IMR-90 (cell line): Measurements from ENCODE around the gene ADAMTS6. TPM values are rescaled to one million over a fixed set of nuclear protein-coding genes. Genes with fewer than 3 reads are reported as not detected.

Experiments
- ATAC-seq: fragments of 200-7000 bp; cut with Tn5 transposase; 2 replicates; pipeline ENCODE4 v1.9.1; 2020; ENCODE audit warnings: low read depth, mild to moderate bottlenecking, moderate library complexity
- BruUV-seq: library from RNA; stranded (reverse); fragments of 400-500 nt; replicated peaks from 2 replicates; lab custom pipeline; 2021; lab: Mats Ljungman, UMichigan
- CTCF ChIA-PET: fragments of 300-600 bp; formaldehyde crosslinking; extraction: SDS; loops from one replicate; lab custom pipeline; 2021; ENCODE audit warnings: antibody characterized with exemption; lab: Yijun Ruan, JAX
- POLR2A ChIA-PET: fragments of 300-600 bp; sonication (Branson Sonifier 250); formaldehyde crosslinking; loops from one replicate; lab custom pipeline; 2022; ENCODE audit warnings: antibody characterized with exemption; ENCODE audit not compliant: unreplicated experiment; lab: Charles Lee
- DNase-seq: peaks from one replicate; pipeline ENCODE4 v3.0.0; 2013
- H2AFZ ChIP-seq: replicated peaks from 2 replicates; pipeline ENCODE3; 2013; ENCODE audit warnings: low read length, mild to moderate bottlenecking; ENCODE audit not compliant: poor library complexity
- H2AK5ac ChIP-seq: 2 replicates; pipeline ENCODE4 v1.6.1; 2013; ENCODE audit warnings: low read depth, low read length, inconsistent platforms
- H2AK9ac ChIP-seq: replicated peaks from 2 replicates; pipeline ENCODE3; 2013; ENCODE audit warnings: mild to moderate bottlenecking, low read depth, low read length, moderate library complexity; ENCODE audit not compliant: poor library complexity
- H2BK120ac ChIP-seq: 2 replicates; pipeline ENCODE4 v1.6.1; 2013; ENCODE audit warnings: low read depth, low read length, inconsistent platforms
- H2BK15ac ChIP-seq: 3 replicates; pipeline ENCODE4 v1.6.1; 2013; ENCODE audit warnings: low read depth, low read length, inconsistent platforms
- H2BK20ac ChIP-seq: 2 replicates; pipeline ENCODE4 v1.6.1; 2013; ENCODE audit warnings: low read depth, mild to moderate bottlenecking, inconsistent platforms, low read length, moderate library complexity
- H2BK5ac ChIP-seq: 2 replicates; pipeline ENCODE4 v1.6.1; 2013; ENCODE audit warnings: mild to moderate bottlenecking, low read depth, low read length, inconsistent platforms; ENCODE audit not compliant: poor library complexity, severe bottlenecking
- H3K14ac ChIP-seq: replicated peaks from 2 replicates; pipeline ENCODE4 v1.6.1; 2013; ENCODE audit warnings: low read depth, low read length, inconsistent platforms
- H3K18ac ChIP-seq: 2 replicates; pipeline ENCODE4 v1.6.1; 2013; ENCODE audit warnings: low read depth, low read length, control low read depth
- H3K23ac ChIP-seq: 2 replicates; pipeline ENCODE4 v1.6.1; 2013; ENCODE audit warnings: low read depth, low read length, inconsistent platforms
- H3K27ac ChIP-seq: 2 replicates; pipeline ENCODE4 v1.5.1; 2013; ENCODE audit warnings: mild to moderate bottlenecking, control low read depth, low read length; ENCODE audit not compliant: insufficient read depth
- H3K27me3 ChIP-seq: 2 replicates; pipeline ENCODE4 v1.6.1; 2013; ENCODE audit warnings: low read length; ENCODE audit not compliant: control insufficient read depth, insufficient read depth
- H3K36me3 ChIP-seq: 2 replicates; pipeline ENCODE4 v1.6.1; 2013; ENCODE audit warnings: low read length, mixed read lengths; ENCODE audit not compliant: control insufficient read depth, insufficient read depth
- H3K4ac ChIP-seq: 2 replicates; pipeline ENCODE4 v1.6.1; 2013; ENCODE audit warnings: low read depth, low read length, inconsistent platforms
- H3K4me1 ChIP-seq: 2 replicates; pipeline ENCODE4 v1.6.1; 2013; ENCODE audit warnings: low read length, mixed read lengths; ENCODE audit not compliant: control insufficient read depth, insufficient read depth
- H3K4me2 ChIP-seq: 2 replicates; pipeline ENCODE4 v1.6.1; 2013; ENCODE audit warnings: low read depth, mild to moderate bottlenecking, control low read depth, low read length, moderate library complexity
- H3K4me3 ChIP-seq: 2 replicates; pipeline ENCODE4 v1.5.1; 2013; ENCODE audit warnings: low read depth, mild to moderate bottlenecking, control low read depth, low read length, moderate library complexity; ENCODE audit not compliant: insufficient read depth
- H3K56ac ChIP-seq: 2 replicates; pipeline ENCODE4 v1.6.1; 2013; ENCODE audit warnings: low read length, inconsistent platforms; ENCODE audit not compliant: insufficient read depth; ENCODE audit errors: extremely low read depth
- H3K79me1 ChIP-seq, 2 experiments: 2 replicates each; pipeline ENCODE4 v1.6.1; 2013; ENCODE audit warnings: low read length in 2 of 2, inconsistent platforms in 1 of 2, low read depth in 1 of 2
- H3K9ac ChIP-seq: 2 replicates; pipeline ENCODE4 v1.6.1; 2013; ENCODE audit warnings: low read depth, low read length, control low read depth
- H3K9me1 ChIP-seq: 2 replicates; pipeline ENCODE4 v1.6.1; 2013; ENCODE audit warnings: low read length, inconsistent platforms; ENCODE audit not compliant: insufficient read depth
- H3K9me3 ChIP-seq: 2 replicates; pipeline ENCODE4 v1.6.1; 2013; ENCODE audit warnings: low read length; ENCODE audit not compliant: control insufficient read depth, insufficient read depth
- H4K20me1 ChIP-seq: 2 replicates; pipeline ENCODE4 v1.6.1; 2013; ENCODE audit warnings: low read length, inconsistent platforms; ENCODE audit not compliant: insufficient read depth
- H4K5ac ChIP-seq: 2 replicates; pipeline ENCODE4 v1.6.1; 2013; ENCODE audit warnings: mild to moderate bottlenecking, low read depth, low read length, control low read depth
- H4K8ac ChIP-seq, 2 experiments: 2 replicates each; pipeline ENCODE4 v1.6.1; 2013; ENCODE audit warnings: low read depth in 2 of 2, low read length in 2 of 2, control low read depth in 1 of 2, inconsistent platforms in 1 of 2
- H4K91ac ChIP-seq: 2 replicates; pipeline ENCODE4 v1.6.1; 2013; ENCODE audit warnings: low read depth, low read length, inconsistent platforms; ENCODE audit not compliant: insufficient read depth
- BHLHE40 ChIP-seq: fragments of 150-350 bp; IDR thresholded peaks from 2 replicates; pipeline ENCODE4 v1.6.1; 2016; ENCODE audit warnings: mild to moderate bottlenecking, low read depth, low read length
- CEBPB ChIP-seq: IDR thresholded peaks from 2 replicates; pipeline ENCODE4 v1.6.1; 2012; ENCODE audit warnings: low read depth, low read length, improper control_type of control experiment
- CHD1 ChIP-seq: IDR thresholded peaks from 2 replicates; pipeline ENCODE4 v1.6.1; 2012; ENCODE audit warnings: low read depth, low read length, improper control_type of control experiment
- FOS ChIP-seq: fragments of 150-350 bp; IDR thresholded peaks from 2 replicates; pipeline ENCODE4 v1.6.1; 2016; ENCODE audit warnings: low read depth, low read length
- MAFK ChIP-seq: IDR thresholded peaks from 2 replicates; pipeline ENCODE4 v1.6.1; 2012; ENCODE audit warnings: low read depth, low read length, improper control_type of control experiment
- MAZ ChIP-seq: IDR thresholded peaks from 2 replicates; pipeline ENCODE4 v1.6.1; 2012; ENCODE audit warnings: low read depth, mild to moderate bottlenecking, low read length, improper control_type of control experiment, moderate library complexity, borderline replicate concordance
- MXI1 ChIP-seq: IDR thresholded peaks from 2 replicates; pipeline ENCODE4 v1.6.1; 2012; ENCODE audit warnings: low read depth, mild to moderate bottlenecking, low read length, moderate library complexity, borderline replicate concordance
- NFE2L2 ChIP-seq: fragments of 150-350 bp; IDR thresholded peaks from 2 replicates; pipeline ENCODE4 v1.6.1; 2016; ENCODE audit warnings: low read depth, mild to moderate bottlenecking, low read length
- POLR2A ChIP-seq: IDR thresholded peaks from 2 replicates; pipeline ENCODE4 v1.6.1; 2012; ENCODE audit warnings: mild to moderate bottlenecking, low read depth, low read length
- RAD21 ChIP-seq: IDR thresholded peaks from 2 replicates; pipeline ENCODE4 v1.6.1; 2012; ENCODE audit warnings: low read length, improper control_type of control experiment
- RCOR1 ChIP-seq: IDR thresholded peaks from 2 replicates; pipeline ENCODE4 v1.6.1; 2012; ENCODE audit warnings: mild to moderate bottlenecking, low read length, improper control_type of control experiment; ENCODE audit not compliant: insufficient replicate concordance
- RFX5 ChIP-seq: IDR thresholded peaks from 2 replicates; pipeline ENCODE4 v1.8.0; 2012; ENCODE audit warnings: low read depth, mild to moderate bottlenecking, low read length, moderate library complexity
- SMC3 ChIP-seq: fragments of 150-350 bp; IDR thresholded peaks from 2 replicates; pipeline ENCODE4 v1.6.1; 2016; ENCODE audit warnings: low read depth, mild to moderate bottlenecking, antibody characterized with exemption, low read length, moderate library complexity
- dilution Hi-C: fragments of 300-500 bp; cut with HindIII; formaldehyde crosslinking; loops from one replicate; pipeline ENCODE4 v1.14.3; 2018; ENCODE audit warnings: low sequenced_read_pairs; ENCODE audit not compliant: unreplicated experiment
- in situ Hi-C: fragments of 300-500 bp; cut with MboI; formaldehyde crosslinking; loops from 3 replicates; pipeline ENCODE4 v1.14.3; 2019; ENCODE audit warnings: low sequenced_read_pairs, inconsistent platforms, mixed read lengths
- intact Hi-C: fragments of 100-400 bp; cut with micrococcal nuclease; formaldehyde crosslinking; loops from 2 replicates; pipeline ENCODE4 v1.10.0; 2022
- polyA plus RNA-seq, 3 experiments: library from polyadenylated mRNA; depleted of rRNA; stranded (reverse); fragments of >200 nt; gene quantifications; 2 replicates each; pipeline ENCODE4 v1.2.3, GENCODE V29; 2012; ENCODE audit warnings: low replicate concordance in 1 of 3
- total RNA-seq: library from RNA; depleted of rRNA; stranded (reverse); fragments of >200 nt; gene quantifications from 2 replicates; pipeline ENCODE4 v1.2.3, GENCODE V29; 2012
- TF ChIP-seq, protein P1 (sequence below): fragments of 150-350 bp; IDR thresholded peaks from 2 replicates; pipeline ENCODE4 v1.6.1; 2017; ENCODE audit warnings: mild to moderate bottlenecking, antibody characterized with exemption, low read length, low read depth
- TF ChIP-seq, protein P2 (sequence below): fragments of 150-350 bp; IDR thresholded peaks from 2 replicates; pipeline ENCODE4 v1.6.1; 2016; ENCODE audit warnings: low read depth, mild to moderate bottlenecking, low read length, moderate library complexity, borderline replicate concordance
- TF ChIP-seq, protein P3 (sequence below): conservative IDR thresholded peaks from 2 replicates; pipeline ENCODE4 v1.5.1; 2012; ENCODE audit warnings: mild to moderate bottlenecking, low read depth, low read length, improper control_type of control experiment

ADAMTS6 gene
- total and polyA plus RNA-seq, 2 of the 4 experiments (the other 2 are of a cell fraction): 23.9 to 173 TPM

DNA sequence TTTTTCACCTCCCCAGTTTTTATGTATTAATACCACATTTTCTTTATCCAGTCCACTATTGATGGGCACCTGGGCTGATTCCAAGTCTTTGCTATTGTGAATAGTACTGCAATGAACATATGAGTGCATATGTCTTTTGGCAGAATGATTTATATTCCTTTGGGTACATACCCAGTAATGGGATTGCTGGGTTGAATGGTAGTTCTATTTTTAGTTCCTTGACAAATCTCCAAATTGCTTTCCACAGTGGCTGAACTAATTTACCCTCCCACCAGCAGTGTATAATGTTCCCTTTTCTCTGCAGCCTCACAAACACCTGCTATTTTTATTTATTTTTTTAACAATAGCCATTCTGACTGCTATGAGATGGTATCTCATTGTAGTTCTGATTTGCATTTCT lies 340.2 kb downstream of the ADAMTS6 start:
- ATAC-seq (no peak), DNase-seq (no peak)
- H2AFZ ChIP-seq: no peak overlapping the region
- H3K4ac ChIP-seq: no peak overlapping the region
- no peak overlapping the region for H2BK20ac ChIP-seq
- no peak overlapping the region for H3K18ac ChIP-seq
- H3K4me2 ChIP-seq: no peak overlapping the region
- H3K56ac ChIP-seq: no peak overlapping the region
- no peak overlapping the region for H2BK15ac ChIP-seq
- no peak overlapping the region for H3K9ac ChIP-seq
- peaks cover 0 to 15% of the 10 kb centered on the region in 2 experiments; a peak in 2 of 4 replicates for H3K79me1 ChIP-seq
- H4K91ac ChIP-seq: no peak overlapping the region
- TF ChIP-seq CEBPB: no peak
- TF ChIP-seq SMC3: no peak
- TF ChIP-seq, protein P1, sequence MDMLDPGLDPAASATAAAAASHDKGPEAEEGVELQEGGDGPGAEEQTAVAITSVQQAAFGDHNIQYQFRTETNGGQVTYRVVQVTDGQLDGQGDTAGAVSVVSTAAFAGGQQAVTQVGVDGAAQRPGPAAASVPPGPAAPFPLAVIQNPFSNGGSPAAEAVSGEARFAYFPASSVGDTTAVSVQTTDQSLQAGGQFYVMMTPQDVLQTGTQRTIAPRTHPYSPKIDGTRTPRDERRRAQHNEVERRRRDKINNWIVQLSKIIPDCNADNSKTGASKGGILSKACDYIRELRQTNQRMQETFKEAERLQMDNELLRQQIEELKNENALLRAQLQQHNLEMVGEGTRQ: no peak
- TF ChIP-seq BHLHE40: no peak
- no peak for TF ChIP-seq RCOR1
- no peak for TF ChIP-seq MAZ
- no peak for TF ChIP-seq MAFK
- TF ChIP-seq FOS: no peak
- TF ChIP-seq RAD21: no peak
- TF ChIP-seq MXI1: no peak
- no peak for TF ChIP-seq CHD1
- TF ChIP-seq RFX5: no peak
- TF ChIP-seq, protein P2, sequence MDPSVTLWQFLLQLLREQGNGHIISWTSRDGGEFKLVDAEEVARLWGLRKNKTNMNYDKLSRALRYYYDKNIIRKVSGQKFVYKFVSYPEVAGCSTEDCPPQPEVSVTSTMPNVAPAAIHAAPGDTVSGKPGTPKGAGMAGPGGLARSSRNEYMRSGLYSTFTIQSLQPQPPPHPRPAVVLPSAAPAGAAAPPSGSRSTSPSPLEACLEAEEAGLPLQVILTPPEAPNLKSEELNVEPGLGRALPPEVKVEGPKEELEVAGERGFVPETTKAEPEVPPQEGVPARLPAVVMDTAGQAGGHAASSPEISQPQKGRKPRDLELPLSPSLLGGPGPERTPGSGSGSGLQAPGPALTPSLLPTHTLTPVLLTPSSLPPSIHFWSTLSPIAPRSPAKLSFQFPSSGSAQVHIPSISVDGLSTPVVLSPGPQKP: no peak
- TF ChIP-seq, protein P3, sequence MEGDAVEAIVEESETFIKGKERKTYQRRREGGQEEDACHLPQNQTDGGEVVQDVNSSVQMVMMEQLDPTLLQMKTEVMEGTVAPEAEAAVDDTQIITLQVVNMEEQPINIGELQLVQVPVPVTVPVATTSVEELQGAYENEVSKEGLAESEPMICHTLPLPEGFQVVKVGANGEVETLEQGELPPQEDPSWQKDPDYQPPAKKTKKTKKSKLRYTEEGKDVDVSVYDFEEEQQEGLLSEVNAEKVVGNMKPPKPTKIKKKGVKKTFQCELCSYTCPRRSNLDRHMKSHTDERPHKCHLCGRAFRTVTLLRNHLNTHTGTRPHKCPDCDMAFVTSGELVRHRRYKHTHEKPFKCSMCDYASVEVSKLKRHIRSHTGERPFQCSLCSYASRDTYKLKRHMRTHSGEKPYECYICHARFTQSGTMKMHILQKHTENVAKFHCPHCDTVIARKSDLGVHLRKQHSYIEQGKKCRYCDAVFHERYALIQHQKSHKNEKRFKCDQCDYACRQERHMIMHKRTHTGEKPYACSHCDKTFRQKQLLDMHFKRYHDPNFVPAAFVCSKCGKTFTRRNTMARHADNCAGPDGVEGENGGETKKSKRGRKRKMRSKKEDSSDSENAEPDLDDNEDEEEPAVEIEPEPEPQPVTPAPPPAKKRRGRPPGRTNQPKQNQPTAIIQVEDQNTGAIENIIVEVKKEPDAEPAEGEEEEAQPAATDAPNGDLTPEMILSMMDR: no peak
- TF ChIP-seq POLR2A: no peak
- no peak for TF ChIP-seq NFE2L2
- no peak overlapping the region for H3K4me3 ChIP-seq
- ChIA-PET CTCF (no interaction called here), POLR2A (no interaction called here)
- intact Hi-C loops: loop anchor here (5.0 kb wide), 1 partner anchor 341 kb away; the partner anchor contains the start of gene ADAMTS6
- peak overlapping the region; percentile 96 for H2BK5ac ChIP-seq
- peak overlapping the region; percentile 72; the same call in 1 of the 2 replicates for H2BK120ac ChIP-seq
- H4K20me1 ChIP-seq: no peaks in the 10 kb centered on the region
- no peak overlapping the region; a peak in 1 of 4 replicates for H4K8ac ChIP-seq
- peaks cover 12% of the 10 kb centered on the region for H3K9me1 ChIP-seq
- dilution Hi-C loops: no loop called here
- H3K9me3 ChIP-seq: no peaks in the 10 kb centered on the region
- H2AK9ac ChIP-seq: no peak overlapping the region
- H3K23ac ChIP-seq: no peak overlapping the region
- H3K27ac ChIP-seq: no peak overlapping the region
- no peaks in the 10 kb centered on the region for H3K27me3 ChIP-seq
- no peak overlapping the region for H2AK5ac ChIP-seq
- no peak overlapping the region for H4K5ac ChIP-seq
- peaks cover 17% of the 10 kb centered on the region for H3K4me1 ChIP-seq
- H3K36me3 ChIP-seq: no peaks in the 10 kb centered on the region
- in situ Hi-C loops: no loop called here
- BruUV-seq: no TSS peak
- H3K14ac ChIP-seq: no peak overlapping the region; the same call in 1 of the 2 replicates
